Left cardiac atrium (tissue), 4 donors: ENCODE results near the gene POLA1. TPM values are rescaled to one million over a fixed set of nuclear protein-coding genes. Genes with fewer than 3 reads are reported as not detected.
"Not testable (repeated sequence)": the region's sequence is repeated elsewhere in the genome, so short reads cannot be mapped to it uniquely, and the experiment has no call there.

ENCODE experiments used
- ATAC-seq, 2 donors: fragments of 200-7000 bp; cut with Tn5 transposase; one replicate each; pipeline ENCODE4 v1.9.1; 2020; ENCODE audit warnings: mild to moderate bottlenecking in 2 of 2, moderate library complexity in 2 of 2
- DNase-seq: peaks from one replicate; pipeline ENCODE4 v3.0.0-alpha.2; 2020
- intact Hi-C, 2 donors: fragments of 100-400 bp; cut with DNase I; formaldehyde crosslinking; loops; one replicate each; pipeline versions ENCODE4 v1.14.1 to v1.15.1; 2022 to 2023
- total RNA-seq, 2 donors: library from RNA; stranded (reverse); fragmentation: NEBNext Ultra II Directional; extraction: Animal tissue kit (Norgen Biotek cat#: 25700); gene quantifications; one replicate each; pipeline ENCODE4 v1.2.1, GENCODE V29; 2021
- donor health status: DM: no; HTN: yes; CAD: no.
- donor health status: DM: no; HTN: yes; CAD: no; lungs with severe emphysema.
- donor health status: DM: yes; HTN: yes; CAD: no.
- donor health status: Dilated cardiomyopathy.

POLA1 gene
- total RNA-seq, 2 donors from 2014 or later, result 8.7 to 10.8 TPM

DNA sequence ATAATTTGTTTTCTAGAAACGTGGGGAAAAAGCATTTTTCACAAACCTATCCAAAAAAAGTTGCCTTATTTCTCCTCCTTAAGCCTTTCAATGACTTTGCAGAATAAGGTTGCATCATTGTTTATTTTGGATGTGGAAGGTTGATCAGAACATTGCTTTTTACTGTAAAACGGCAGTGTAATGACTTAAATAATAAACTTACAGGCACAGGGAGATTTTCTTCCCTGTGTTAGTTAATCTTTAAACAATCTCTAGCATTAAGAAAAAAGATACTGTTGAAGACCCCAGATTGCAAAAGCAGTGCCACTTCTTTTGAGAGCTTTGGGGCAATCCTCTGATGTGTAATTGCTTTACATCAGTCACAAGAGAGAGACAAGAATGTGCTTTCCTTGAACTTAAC lies 168.6 kb downstream of the POLA1 start:
- no peak for DNase-seq
- no peak for ATAC-seq
- intact Hi-C loops, result no loop called here

DNA sequence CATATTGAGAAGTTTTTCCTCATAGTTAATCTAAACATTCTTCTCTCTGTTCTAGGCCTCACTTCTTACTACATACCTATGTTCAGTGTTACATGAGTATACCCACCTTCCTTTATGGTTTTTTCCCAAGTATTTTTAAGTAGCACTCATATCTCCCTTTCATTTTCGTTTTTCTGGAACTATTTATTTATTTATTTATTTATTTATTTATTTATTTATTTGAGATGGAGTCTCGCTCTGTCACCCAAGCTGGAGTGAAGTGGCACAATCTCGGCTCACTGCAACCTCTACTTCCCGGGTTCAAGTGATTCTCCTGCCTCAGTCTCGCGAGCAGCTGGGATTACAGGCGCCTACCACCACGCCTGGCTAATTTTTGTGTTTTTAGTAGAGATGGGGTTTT lies 170.1 kb downstream of the POLA1 start:
- ATAC-seq, intact Hi-C loops, DNase-seq: not testable (repeated sequence)

DNA sequence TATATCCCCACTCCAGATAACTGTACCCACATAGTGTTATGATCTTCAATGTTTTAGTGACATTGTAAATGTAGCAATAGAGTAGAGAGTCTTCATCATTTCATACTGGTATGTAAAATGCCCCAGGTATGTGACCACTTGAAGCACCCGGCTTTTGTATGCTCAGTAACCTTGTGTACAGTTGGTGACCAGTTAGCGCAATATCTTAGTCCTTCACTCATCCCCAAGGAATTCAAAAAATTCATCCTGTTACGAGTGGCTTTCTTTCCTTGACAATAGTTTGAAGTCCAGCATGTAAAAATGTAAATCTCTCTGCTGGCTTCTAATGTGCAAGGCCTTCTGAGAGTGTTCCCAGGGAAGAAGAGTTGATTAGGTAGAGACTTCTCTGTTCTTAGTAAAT lies 176.4 kb downstream of the POLA1 start:
- DNase-seq (no peak), ATAC-seq (no peak)
- intact Hi-C loops, result no loop called here

DNA sequence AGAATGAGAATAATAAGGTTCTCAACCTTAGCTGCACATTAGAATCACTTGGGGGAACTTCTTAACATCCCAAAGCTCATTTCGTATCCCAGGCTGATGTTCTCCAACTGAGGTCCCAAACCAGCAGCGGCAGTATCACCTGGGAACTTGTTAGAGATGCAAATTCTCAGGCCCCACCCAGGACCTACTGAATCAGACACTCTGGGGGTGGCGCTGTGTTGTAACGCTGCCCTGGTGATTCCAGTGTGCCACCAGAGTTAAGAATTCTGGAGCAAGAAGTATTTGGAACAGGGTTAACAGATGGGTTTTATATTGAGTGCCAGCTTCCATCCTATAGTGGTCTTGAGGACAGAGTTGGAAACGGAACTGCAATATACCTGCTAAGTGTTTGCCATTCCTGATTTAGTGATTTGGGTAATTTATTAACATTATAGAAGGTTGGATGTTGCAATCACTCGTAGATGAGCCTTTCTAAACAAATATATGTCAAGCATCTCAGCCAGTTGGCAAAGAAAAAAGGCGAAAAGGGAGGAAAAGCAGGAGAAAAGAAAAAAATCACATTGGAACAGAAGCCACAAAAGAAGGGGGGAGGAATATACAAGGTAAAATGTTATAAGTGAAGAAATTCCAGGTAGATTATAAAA lies 181.0 kb downstream of the POLA1 start:
- intact Hi-C loops, result no loop called here
- DNase-seq (no peak), ATAC-seq (no peak)

DNA sequence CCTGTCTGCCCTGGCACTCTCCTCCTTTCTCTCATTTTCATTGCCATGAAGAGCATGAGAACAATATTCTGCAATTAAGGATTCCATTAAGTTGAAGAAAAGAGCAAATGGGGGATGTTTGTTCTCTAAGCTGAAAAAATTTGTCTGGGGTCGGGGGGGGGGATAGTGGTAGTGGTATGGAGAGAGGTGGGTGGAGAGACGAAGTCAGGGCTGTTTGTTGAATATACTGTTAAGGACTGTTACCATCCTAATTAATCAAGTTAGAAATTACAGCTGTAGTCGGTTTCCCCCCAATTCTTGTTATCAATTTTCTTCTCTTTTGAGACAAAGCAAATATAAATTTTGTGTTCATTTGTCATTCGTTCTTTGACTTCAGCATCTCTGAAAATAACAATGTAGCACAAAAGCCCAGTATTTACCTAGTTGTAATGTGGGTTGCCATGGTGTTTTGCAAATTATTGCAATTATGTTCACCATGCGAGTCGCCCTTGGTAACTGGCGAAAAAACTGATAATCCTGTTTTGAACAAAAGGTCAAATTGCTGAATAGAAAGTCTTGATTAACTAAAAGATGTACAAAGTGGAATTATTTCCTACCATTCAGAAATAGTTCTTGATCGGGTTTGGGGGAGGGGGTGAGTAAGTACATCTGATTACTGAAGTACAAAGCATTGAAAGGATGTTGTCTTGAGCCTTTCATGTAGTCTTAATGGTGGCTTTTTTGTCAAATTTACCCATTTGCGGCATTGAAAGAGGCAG lies 183.0 kb downstream of the POLA1 start:
- ATAC-seq, result no peak
- no peak for DNase-seq
- intact Hi-C loops, result no loop called here

DNA sequence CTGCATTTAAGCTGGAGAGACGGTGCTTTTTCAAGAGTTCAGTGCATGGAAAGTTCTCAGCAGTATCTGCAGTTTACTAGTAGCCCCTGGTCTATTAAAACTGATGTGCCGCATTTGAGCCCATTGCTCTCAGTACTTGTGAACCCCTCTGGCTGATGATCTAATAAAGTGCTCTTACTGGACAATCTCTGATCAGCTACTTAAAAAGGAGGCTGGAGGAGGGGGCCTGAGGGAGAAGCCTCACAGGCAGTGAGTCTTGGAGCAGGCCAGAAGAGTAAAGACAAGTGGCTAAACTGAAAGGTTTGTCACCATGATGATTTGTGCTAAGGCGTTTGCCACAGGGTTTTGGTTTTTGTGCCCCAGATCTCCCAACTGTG lies 183.6 kb downstream of the POLA1 start:
- intact Hi-C loops, result no loop called here
- ATAC-seq (no peak), DNase-seq (no peak)

DNA sequence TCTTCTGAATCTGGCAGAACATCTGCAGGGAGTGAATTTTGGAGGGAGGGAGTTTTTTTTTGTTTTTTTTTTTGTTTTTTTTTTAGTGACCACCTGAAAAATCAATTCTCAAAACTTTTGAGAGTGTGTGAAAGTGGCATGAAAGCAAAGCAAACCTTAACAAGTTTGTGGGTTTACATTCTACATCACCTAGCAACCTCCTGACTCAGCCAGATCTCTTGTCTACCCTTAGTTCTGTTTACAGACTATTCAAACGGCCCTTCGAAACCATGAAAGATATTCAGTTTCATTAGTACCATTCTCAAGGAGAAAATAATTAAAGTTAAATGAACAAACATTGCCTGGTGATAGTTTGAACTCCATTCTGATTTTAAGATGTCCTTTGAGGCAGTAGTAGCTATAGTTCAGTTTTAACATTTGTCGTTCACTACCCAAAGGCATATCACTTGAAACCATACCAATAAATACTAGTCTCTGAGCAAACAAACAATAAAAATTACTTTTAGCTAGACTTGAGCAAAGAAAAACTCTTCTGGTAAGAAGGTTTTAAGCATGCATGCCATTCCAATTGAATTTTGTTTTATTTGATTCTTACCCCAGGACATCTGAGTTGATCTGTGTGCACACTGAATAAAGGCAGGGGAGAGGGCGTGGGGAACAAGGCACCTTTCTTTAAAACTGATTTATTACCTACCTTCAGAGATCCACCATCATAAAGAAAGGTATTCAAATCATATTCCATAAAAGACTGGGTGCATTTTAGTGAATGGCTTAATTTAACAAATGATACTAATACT lies 184.3 kb downstream of the POLA1 start:
- intact Hi-C loops, result no loop called here
- no peak for DNase-seq
- no peak for ATAC-seq

DNA sequence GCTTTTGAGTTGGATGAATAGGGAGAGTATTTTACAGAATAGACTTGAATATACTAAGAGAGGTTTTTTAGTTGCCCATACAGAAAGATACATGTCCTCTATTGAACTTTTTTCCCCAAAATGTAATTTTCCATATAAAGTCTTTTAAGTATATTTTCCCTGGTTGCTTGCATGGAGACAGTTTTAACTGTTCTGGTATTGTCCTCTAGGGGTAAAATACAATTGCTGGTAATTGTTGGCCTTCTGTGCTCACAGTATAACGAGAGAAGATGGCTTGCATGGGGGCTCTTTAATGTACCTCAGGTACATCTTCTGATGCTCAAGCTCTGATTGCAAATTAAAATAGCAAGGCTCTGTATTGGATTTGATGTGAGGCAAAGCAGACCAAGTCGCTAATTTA lies 186.0 kb downstream of the POLA1 start:
- DNase-seq (no peak), ATAC-seq (no peak)
- intact Hi-C loops, result no loop called here

DNA sequence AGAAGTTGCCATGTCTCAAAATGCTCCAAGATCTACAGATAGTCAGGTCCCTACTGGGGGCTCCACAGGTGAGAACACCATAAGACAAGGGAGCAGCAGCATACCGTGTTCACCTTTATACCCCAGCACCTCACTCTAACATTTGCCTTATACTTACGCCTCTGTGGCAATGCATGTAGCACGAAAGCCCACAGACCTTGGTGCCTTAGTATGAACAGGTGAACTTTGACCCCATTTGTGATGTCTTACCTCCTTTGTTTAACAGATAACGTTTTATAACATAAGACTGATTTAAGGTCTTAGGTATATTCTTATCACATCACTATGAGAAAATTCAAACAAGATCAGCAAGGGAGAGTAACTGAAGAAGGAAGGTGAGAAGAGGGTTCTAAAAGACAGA lies 193.2 kb downstream of the POLA1 start:
- DNase-seq, result no peak
- intact Hi-C loops, result no loop called here
- ATAC-seq, result no peak

DNA sequence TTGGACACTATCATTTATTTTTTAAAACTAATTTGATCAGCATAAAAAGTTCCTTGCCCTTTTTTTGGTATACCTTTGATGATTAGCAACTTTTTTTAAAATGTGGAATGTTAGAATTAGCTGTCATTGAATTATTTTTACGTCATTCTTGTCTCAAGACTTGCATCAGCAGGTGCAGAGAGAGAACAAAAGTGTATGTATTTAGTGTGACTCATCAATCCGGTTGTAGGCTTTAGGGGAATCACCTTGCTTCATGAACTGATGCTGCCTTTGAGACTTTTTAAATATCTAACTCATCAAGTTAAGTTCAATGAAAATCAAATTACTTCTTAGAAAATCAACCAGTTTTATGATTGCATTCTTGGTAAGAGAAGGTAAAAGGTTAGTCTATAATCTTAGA lies 197.0 kb downstream of the POLA1 start:
- DNase-seq (no peak), ATAC-seq (no peak)
- intact Hi-C loops, result no loop called here

DNA sequence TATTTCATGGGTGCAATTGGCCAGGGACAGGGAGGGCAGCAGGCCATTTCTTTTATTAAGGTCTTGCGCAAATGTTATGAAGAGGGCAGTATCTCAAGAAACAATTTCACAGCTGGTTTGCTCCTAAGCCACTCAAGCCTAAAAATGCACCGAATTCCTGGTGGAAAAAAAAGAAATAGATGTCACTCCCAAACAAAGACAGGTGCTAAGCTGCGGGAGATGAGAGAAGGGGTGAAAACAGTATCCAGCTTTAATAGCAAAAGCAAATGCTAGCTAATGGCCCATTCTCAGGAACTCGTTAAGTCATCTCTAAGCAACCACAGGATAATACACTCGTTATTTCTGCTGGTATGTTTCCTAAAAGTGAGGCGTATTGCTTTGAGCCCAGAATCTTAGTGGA lies 205.7 kb downstream of the POLA1 start:
- DNase-seq, result no peak
- ATAC-seq, result no peak
- intact Hi-C loops, result no loop called here

DNA sequence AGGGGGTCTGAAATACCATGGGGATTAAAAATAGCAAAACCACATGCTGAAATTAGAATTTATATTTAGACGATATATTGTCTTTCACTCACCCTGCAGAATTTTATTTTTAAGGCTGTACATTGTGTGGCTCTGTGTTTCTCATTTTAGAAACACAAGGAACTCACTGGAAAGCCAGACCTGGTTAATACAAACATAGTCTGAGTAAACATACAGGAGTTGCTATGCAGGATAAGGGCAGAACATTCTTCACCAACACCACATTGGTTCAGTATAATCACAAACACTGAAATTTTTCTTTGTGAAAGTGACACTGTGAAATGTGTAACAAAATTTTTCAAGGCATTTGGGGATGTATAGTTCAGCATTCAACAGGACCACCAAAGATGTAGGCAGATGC lies 206.5 kb downstream of the POLA1 start:
- no peak for DNase-seq
- intact Hi-C loops, result no loop called here
- no peak for ATAC-seq

DNA sequence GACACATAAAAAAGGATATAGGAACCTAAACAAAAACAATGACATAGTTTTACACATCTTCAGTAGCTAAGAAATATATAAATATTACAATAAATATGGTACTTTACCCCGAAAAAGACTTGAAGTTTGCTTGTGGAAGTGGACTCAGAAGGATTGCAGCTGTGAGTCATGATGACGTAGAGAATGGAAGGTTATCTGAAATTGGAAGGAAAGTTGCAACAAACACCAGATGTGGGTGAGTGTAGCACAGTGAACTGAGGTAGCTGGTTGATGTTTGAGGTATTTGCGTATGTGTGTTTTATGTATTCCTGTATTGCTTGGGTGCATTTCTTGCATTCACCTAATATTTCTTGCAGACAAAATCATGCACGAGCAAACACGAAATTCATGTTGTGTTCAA lies 209.1 kb downstream of the POLA1 start:
- intact Hi-C loops, result no loop called here
- DNase-seq (no peak), ATAC-seq (no peak)

DNA sequence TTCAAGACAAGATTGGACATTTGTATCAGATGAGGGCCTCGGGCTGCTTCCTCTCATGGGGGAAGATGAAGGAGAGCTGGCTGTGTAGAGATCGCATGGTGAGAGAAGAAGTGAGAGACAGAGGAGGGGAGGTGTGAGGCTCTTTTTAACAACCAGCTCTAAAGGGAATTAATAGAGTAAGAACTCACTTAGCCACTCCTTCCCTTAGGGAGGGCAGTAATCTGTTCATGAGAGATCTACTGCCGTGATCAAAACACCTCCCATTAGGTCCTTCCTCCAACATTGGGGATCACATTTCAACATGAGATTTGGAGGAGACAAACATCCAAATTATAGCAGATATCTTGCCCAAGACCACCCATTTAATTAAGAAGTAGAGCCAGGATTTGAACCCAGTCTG lies 225.0 kb downstream of the POLA1 start:
- DNase-seq, result no peak
- ATAC-seq, result no peak

DNA sequence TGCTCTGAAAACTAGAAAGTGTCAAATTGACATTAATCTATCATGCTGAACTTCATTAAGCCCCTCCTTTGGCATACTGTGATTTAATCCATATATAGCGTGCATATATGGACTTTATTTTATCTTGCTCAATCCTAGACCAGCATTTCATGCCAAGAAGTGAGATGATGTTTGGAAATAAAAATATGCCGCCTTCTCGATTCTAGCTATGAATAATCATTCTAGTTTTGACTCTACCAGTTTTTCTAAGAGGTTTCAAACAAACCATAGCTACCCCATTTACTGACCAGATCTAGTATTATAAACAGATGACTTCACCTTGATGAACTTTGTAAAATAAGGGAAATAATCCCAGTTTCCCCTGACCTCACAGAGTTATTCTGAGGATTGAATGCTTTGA lies 227.1 kb downstream of the POLA1 start:
- DNase-seq (no peak), ATAC-seq (no peak)
- intact Hi-C loops, result no loop called here

More for the DNA sequence above, 225.0 kb downstream of the POLA1 start:
- intact Hi-C loops, result no loop called here

DNA sequence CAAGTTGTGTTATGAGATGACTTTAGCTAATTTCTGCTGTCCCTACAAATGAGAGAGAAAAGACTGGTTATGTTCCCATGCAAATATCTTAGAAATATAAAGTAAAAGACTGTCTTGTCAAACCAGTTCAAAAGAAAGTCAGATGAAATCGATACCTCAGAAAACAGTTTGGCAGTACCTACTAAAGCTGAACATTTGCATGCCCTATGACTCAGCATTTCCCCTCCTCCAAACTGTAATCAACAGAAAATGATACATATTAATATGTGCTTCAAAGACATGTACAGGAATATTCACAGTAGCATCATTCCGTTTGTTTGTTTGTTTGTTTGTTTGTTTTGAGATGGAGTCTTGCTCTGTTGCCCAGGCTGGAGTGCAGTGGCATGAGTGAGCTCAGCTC lies 231.7 kb downstream of the POLA1 start:
- ATAC-seq, result no peak
- intact Hi-C loops, result no loop called here

DNA sequence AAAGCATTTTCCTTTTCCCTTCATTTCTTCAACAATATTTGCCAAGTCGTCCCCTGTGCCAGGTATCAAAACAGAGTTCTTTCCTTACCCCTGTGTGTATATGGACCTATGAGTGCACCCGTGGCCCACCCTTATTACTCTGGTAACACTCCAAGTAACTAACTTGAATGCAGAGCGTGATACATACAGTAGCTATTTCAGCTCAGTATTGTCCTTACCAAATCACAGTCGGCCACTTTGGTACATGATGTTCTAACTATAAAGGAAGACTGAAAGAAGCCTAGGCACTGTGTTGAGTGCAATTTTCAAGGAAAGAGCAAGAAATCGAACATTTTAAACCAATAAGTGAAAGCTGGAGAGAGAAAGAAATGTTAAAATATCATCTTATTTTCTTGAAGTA lies 233.7 kb downstream of the POLA1 start:
- intact Hi-C loops, result no loop called here
- DNase-seq (no peak), ATAC-seq (no peak)

More for the DNA sequence above, 231.7 kb downstream of the POLA1 start:
- DNase-seq, result no peak

DNA sequence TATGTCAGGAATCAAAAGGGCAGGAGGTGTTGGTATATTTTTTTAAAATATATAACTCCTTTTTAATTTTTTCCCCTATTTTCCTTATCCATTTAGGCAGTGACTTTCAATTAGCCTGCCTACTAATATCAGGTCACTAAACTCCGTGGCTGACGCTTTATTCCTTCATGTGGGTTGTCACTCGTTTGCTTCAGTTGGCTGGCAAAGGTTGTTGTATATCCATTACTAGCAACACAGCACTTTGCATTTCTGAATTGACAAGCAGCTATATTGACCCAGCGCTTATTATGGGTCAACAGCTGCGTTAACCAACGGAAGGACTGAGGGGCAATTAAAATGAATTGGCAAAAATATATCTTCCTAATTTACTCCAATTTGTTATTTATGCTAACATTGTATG lies 234.4 kb downstream of the POLA1 start:
- DNase-seq, result no peak
- ATAC-seq, result no peak
- intact Hi-C loops, result no loop called here

DNA sequence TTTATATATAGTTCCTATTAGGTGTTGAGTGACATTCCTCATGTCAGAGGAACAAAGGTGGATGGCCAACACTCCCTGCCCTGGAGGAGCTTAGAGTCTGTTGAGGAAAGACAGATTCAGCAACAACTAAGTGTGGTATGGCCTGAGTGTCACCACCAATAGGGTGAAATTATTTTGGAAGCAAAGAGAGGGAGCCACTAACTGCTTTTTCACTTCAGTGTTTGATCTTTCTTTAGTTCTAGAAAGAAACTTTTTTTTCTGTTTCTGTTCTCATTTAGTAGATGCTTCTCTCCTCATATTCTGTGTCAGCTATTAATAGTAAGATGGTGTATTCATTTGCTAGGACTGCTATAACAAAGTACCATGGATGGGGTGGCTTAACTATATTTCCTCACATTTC lies 240.6 kb downstream of the POLA1 start:
- intact Hi-C loops, result no loop called here
- DNase-seq (no peak), ATAC-seq (no peak)

DNA sequence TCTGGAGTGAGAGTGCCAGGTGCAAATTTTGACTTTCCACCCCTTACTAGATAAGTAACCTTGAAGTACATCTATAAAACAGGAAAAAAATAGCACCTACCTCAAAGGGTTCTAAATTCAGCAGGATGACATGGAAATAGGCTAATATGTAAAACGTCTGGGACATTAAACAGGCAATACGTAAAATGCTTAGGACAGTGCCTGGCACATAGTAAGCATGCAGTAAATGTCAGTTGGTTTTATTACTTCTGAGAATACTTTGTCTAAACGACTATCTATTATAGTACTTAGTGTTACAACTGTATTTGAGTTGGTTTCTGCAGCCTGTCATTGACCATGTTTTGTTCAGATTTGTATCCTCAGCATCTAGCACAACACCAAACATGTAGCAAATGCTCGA lies 251.3 kb downstream of the POLA1 start:
- intact Hi-C loops, result no loop called here
- ATAC-seq, result no peak
- no peak for DNase-seq

DNA sequence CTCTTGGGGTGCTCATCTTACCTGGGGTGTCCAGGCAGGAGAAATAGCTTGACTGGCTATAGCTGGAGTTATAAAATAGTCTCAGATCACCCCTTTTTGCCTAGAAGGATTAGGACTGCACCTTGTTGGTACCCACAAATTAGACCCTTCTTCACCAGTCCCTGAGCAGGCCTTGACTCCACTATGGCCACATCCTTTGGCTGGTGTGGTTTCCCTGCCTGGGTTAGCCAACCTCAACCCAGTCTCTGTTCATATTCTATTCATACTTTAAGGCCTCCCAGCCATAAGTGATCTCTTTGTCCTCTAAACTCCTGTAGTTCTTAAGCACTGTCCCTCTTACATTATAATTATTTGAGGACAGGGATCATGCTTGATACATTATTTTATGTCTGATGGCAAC lies 252.7 kb downstream of the POLA1 start:
- ATAC-seq (no peak), DNase-seq (no peak)
- intact Hi-C loops, result no loop called here
